Measurements from ENCODE around the gene TUBG1. TPM values are rescaled to one million over a fixed set of nuclear protein-coding genes. Genes with fewer than 3 reads are reported as not detected.

TUBG1 gene
- total RNA-seq, 4 donors from 2014 or later: 30.6 to 89.0 (median 55.0) TPM

DNA sequence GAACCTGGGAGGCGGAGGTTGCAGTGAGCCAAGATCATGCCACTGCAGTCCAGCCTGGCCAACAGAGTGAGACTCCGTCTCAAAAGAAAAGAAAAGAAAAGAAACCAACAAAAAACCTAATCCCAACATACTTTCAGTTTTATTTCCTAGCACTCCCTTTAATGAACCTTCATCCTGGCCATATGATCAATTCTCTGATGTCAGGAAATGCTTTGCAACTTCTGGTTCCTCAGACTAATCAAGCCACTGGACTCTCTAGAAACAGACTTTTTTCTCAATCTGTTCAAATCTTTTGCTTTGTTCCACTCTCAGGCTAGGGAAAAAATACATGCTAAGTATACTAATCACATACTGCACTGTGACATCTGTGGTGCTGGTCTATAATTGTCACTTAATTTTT lies 18.6 kb upstream of the TUBG1 start:
- peaks cover 28 to 73% (median 64%) of the 10 kb centered on the region in 4 donors for H3K36me3 ChIP-seq
- DNase-seq (ENCODE audit: extremely low spot score): no peak
- WGBS: 88% methylated on average over 2 of the region's 2 CpGs
- TF ChIP-seq POLR2AphosphoS5 (IDR thresholded peaks at IDR 0.05) (no peak), POLR2A (IDR thresholded peaks at IDR 0.05; ENCODE audit: low read depth) (no peak), EP300 (IDR thresholded peaks at IDR 0.05) (no peak)
- TF ChIP-seq, protein P1, sequence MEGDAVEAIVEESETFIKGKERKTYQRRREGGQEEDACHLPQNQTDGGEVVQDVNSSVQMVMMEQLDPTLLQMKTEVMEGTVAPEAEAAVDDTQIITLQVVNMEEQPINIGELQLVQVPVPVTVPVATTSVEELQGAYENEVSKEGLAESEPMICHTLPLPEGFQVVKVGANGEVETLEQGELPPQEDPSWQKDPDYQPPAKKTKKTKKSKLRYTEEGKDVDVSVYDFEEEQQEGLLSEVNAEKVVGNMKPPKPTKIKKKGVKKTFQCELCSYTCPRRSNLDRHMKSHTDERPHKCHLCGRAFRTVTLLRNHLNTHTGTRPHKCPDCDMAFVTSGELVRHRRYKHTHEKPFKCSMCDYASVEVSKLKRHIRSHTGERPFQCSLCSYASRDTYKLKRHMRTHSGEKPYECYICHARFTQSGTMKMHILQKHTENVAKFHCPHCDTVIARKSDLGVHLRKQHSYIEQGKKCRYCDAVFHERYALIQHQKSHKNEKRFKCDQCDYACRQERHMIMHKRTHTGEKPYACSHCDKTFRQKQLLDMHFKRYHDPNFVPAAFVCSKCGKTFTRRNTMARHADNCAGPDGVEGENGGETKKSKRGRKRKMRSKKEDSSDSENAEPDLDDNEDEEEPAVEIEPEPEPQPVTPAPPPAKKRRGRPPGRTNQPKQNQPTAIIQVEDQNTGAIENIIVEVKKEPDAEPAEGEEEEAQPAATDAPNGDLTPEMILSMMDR (IDR thresholded peaks at IDR 0.05): no peak
- intact Hi-C loops (cut with DNase I): no loop called here
- no peak overlapping the region for H3K4me3 ChIP-seq
- no peaks in the 10 kb centered on the region for H3K27me3 ChIP-seq
- H3K4me1 ChIP-seq: peaks cover 13 to 40% (median 22%) of the 10 kb centered on the region in 4 donors
- H3K9me3 ChIP-seq: no peaks in the 10 kb centered on the region
- no peak overlapping the region for H3K27ac ChIP-seq (replicated peaks in 1 of 4)

DNA sequence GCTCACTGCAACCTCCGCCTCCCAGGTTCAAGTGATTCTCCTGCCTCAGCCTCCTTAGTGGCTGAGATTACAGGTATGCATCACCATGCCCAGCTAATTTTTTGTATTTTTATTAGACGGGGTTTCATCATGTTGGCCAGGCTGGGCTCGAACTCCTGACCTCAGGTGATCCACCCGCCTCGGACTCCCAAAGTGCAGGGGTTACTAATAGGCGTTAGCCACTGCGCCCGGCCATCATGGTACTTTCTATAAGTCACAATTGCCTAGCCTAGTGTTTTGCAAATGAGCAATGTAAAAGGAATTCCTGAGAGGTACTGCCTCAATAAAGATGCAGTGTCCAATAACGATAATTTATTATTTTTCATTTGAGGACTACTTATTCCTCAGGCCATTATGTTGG lies 18.1 kb upstream of the TUBG1 start:
- DNase-seq (ENCODE audit: extremely low spot score): no peak
- Histone ChIP-seq H3K4me3 (no peak overlapping the region), H3K36me3 (peaks cover 26 to 68% (median 61%) of the 10 kb centered on the region in 4 donors), H3K27me3 (no peaks in the 10 kb centered on the region), H3K4me1 (peaks cover 13 to 37% (median 22%) of the 10 kb centered on the region in 4 donors), H3K27ac (replicated peaks in 1 of 4) (no peak overlapping the region), H3K9me3 (no peaks in the 10 kb centered on the region)
- TF ChIP-seq POLR2A (IDR thresholded peaks at IDR 0.05; ENCODE audit: low read depth): no peak
- TF ChIP-seq, protein P1 (IDR thresholded peaks at IDR 0.05): no peak
- no peak for TF ChIP-seq POLR2AphosphoS5 (IDR thresholded peaks at IDR 0.05)
- TF ChIP-seq EP300 (IDR thresholded peaks at IDR 0.05): no peak
- intact Hi-C loops (cut with DNase I): no loop called here
- WGBS: 91% methylated on average over 9 of the region's 9 CpGs

DNA sequence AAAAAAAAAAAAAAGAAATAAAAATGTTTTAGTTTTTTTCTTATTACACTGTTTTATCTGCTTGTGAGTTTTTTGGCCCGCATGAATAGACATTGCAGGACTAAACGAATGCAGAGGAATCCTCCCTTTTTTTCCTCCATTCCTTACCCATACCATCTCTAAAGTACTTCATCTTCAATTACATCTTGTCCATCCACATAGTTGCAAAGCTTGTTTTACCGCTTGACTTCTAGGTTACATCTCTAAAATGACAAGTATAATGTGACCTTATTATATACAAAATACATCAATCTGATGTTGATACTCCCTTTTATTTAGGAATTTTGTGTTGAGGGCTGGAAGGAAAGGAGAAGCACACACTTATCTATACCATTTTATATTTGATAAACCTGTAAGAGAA lies 13.1 kb upstream of the TUBG1 start:
- TF ChIP-seq, protein P1 (IDR thresholded peaks at IDR 0.05): no peak
- TF ChIP-seq POLR2A (IDR thresholded peaks at IDR 0.05; ENCODE audit: low read depth) (no peak), EP300 (IDR thresholded peaks at IDR 0.05) (no peak), POLR2AphosphoS5 (IDR thresholded peaks at IDR 0.05) (no peak)
- intact Hi-C loops (cut with DNase I): no loop called here
- no peaks in the 10 kb centered on the region for H3K27me3 ChIP-seq
- DNase-seq (ENCODE audit: extremely low spot score): no peak
- 82% methylated on average over 3 of the region's 3 CpGs for WGBS
- H3K36me3 ChIP-seq: peaks cover 7 to 28% (median 15%) of the 10 kb centered on the region in 4 donors
- no peak overlapping the region for H3K4me3 ChIP-seq
- H3K27ac ChIP-seq (replicated peaks in 1 of 4): no peak overlapping the region
- H3K4me1 ChIP-seq: peaks cover 13 to 20% (median 15%) of the 10 kb centered on the region in 4 donors
- no peaks in the 10 kb centered on the region for H3K9me3 ChIP-seq

DNA sequence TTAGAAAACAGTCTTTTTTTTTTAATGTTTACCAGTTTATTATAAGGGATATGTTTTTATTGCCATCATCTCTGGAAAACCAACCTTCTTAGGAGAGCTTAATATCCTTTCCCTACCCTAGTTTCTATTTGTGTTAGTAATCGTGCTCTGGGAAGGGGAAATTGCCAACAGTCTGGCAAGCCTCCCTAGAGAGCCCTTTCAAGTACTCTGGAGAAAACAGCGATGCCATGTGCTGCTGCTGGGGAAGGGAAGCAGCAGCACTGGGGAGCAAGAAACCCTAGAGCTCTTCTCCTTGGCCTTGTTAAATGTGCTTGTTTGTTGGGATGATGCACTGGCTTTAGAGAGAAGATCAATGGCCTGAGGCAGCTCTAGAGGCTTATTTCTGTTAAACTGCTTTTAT lies 10.6 kb upstream of the TUBG1 start:
- DNase-seq (ENCODE audit: extremely low spot score): no peak
- H3K27ac ChIP-seq (replicated peaks in 1 of 4): no peak overlapping the region
- intact Hi-C loops (cut with DNase I): no loop called here
- H3K36me3 ChIP-seq: peaks cover 0 to 23% (median 13%) of the 10 kb centered on the region in 4 donors
- H3K4me1 ChIP-seq: peaks cover 13 to 22% (median 16%) of the 10 kb centered on the region in 4 donors
- no peaks in the 10 kb centered on the region for H3K9me3 ChIP-seq
- H3K4me3 ChIP-seq: no peak overlapping the region
- no peaks in the 10 kb centered on the region for H3K27me3 ChIP-seq
- no peak for TF ChIP-seq POLR2AphosphoS5 (IDR thresholded peaks at IDR 0.05)
- TF ChIP-seq, protein P1 (IDR thresholded peaks at IDR 0.05): no peak
- TF ChIP-seq POLR2A (IDR thresholded peaks at IDR 0.05; ENCODE audit: low read depth): no peak
- no peak for TF ChIP-seq EP300 (IDR thresholded peaks at IDR 0.05)
- WGBS: 20% methylated on average over 2 of the region's 2 CpGs

DNA sequence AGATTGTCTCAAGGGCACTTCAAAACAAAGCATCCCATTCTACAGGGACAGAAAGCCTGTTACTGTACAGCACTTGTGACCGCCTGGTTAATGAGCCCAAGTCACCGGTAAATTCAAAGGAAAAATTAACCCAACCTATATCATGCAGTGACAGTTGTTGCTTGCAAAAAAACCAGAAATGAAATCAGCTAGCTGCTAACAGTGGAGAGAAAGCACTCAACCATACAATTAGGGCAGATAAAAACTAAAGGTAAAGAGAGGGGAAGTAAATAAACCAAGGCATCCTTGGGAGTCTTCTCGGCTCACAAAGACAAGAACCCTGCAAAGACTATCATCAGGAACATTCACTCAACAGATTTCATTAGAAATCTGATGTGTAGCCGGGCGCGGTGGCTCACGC lies 6.2 kb upstream of the TUBG1 start:
- 88% methylated on average over 7 of the region's 7 CpGs for WGBS
- no peak overlapping the region for H3K4me3 ChIP-seq
- no peak overlapping the region for H3K27ac ChIP-seq (replicated peaks in 1 of 4)
- H3K27me3 ChIP-seq: no peaks in the 10 kb centered on the region
- H3K9me3 ChIP-seq: no peaks in the 10 kb centered on the region
- no peak for TF ChIP-seq POLR2A (IDR thresholded peaks at IDR 0.05; ENCODE audit: low read depth)
- TF ChIP-seq EP300 (IDR thresholded peaks at IDR 0.05): no peak
- TF ChIP-seq, protein P1 (IDR thresholded peaks at IDR 0.05): no peak
- TF ChIP-seq POLR2AphosphoS5 (IDR thresholded peaks at IDR 0.05): no peak
- intact Hi-C loops (cut with DNase I): no loop called here
- peaks cover 0 to 14% (median 4%) of the 10 kb centered on the region in 4 donors for H3K36me3 ChIP-seq
- no peak for DNase-seq (ENCODE audit: extremely low spot score)
- peaks cover 37 to 66% (median 51%) of the 10 kb centered on the region in 4 donors for H3K4me1 ChIP-seq
